Inflammatory macrophage treated with lipopolysaccharide for 1 hour (primary cell): Measurements from ENCODE around the gene CPNE4.
A peak's percentile ranks its signal among the peaks of the same experiment; 100 is the strongest.
"Not testable (repeated sequence)": the region's sequence is repeated elsewhere in the genome, so short reads cannot be mapped to it uniquely, and the experiment has no call there.

Experiments used
- DNase-seq, 2 donors: peaks; one replicate each; pipeline ENCODE4 v3.0.0-alpha.2; 2020 to 2022

The CPNE4 gene

DNA sequence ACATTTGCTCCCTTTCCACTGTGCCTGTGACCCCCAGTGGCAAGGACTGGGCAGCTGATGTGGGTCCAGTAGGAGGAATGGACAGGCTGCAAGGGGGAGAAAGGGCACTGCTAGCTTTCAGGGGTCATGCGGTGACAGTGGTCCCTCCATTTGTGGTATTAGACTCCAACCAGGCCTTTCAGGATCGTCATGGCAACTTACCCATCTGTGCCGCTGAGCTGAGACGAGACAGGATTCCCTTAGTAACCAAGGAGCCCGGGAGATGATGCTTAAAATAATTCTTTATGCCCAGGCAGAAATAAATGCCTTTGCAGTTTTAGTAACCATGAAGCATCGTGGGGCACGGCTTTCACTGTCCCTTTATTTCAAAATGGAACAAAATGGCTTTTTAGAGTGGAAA is 516.1 kb downstream of the CPNE4 start:
- no peak for DNase-seq

GRCh38 chr3:131505421-131505820 is 529.4 kb downstream of the CPNE4 start:
- DNase-seq = peak in 1 of 2 donors; percentile 13

DNA sequence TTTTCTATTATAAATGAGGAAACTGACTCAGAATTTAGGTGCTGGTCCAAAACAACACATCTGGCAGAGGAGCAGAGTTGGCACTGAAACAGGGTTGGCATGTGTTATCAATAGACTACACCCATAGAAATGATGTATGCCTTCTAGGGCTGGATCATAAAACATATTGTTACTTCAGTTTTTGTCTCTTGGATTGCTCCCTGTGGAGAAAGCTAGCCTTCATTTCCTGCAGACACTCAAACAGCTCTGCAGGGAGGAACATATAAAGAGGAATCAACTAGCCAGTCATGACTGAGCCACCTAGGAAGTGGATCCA is 531.5 kb downstream of the CPNE4 start:
- no peak for DNase-seq

- peak; percentile 89 to 95 for DNase-seq
These were observed 532.1 kb downstream of the CPNE4 start, which contains the start of gene MRPL3 for GRCh38 chr3:131502530-131503319. TSS of gene MRPL3 (minus strand) at chr3:131502971. CDS start at chr3:131502821, 150 bp downstream.

DNA sequence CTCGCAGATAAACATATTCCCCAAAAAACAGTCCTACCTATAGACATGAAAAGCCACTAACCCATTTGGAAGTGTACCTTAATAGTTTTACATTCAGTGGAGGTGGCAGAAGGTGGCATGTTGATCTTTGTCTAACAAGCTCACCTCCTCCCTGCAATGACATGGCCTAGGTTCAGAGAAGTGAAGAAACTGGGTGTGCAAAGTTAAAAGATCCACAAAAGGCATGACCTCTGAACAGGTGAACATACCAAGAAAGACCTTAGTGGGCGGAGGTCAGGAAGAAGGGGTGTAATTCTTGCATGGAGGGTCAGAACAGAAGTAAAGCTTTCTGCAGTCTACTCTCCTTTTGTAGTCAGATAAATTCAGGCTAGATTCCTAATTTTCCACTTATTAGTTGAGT is 532.9 kb downstream of the CPNE4 start:
- DNase-seq = no peak

GRCh38 chr3:131494706-131495105 is 540.1 kb downstream of the CPNE4 start:
- no peak for DNase-seq

DNA sequence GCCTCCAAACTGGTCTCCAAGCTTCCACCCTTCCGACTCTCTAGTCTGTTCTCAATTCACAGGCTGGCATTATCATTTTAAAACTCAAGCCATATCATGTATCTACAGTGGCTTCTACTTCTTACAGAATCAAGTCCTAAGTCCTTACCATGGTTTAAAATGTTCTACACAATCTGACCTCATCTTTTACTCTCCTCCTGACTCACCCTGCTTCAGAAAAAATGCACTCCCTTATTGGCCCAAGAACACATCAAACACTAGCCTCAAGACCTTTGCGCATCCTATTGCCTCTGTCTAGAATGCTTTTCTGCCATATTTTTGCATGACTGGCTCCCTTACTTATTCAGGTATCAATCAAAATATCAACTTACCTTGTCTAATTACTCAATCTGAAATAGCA is 543.0 kb downstream of the CPNE4 start:
- DNase-seq = no peak

- no peak for DNase-seq
These were observed 543.7 kb downstream of the CPNE4 start for GRCh38 chr3:131491084-131491483.

GRCh38 chr3:131486545-131486944 is 548.3 kb downstream of the CPNE4 start:
- DNase-seq = not testable (repeated sequence)

DNA sequence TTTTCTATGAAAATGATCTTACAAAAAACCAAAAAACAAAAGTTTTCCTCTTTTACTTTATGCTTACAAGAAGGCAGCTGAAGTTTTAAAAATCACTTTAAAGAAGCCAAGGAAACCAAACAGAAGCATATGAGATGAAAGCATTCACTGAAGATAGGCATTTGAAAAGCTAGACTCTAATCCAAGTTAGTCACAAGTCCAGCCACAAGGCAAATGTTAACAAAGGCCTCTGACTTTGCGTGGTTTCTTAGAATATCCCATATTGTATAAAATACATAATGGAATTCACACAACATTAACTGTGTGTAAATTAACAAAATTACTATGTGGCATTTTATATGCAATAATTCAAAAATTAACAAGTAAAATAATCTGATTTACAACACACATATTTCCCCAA is 549.7 kb downstream of the CPNE4 start:
- DNase-seq = no peak

DNA sequence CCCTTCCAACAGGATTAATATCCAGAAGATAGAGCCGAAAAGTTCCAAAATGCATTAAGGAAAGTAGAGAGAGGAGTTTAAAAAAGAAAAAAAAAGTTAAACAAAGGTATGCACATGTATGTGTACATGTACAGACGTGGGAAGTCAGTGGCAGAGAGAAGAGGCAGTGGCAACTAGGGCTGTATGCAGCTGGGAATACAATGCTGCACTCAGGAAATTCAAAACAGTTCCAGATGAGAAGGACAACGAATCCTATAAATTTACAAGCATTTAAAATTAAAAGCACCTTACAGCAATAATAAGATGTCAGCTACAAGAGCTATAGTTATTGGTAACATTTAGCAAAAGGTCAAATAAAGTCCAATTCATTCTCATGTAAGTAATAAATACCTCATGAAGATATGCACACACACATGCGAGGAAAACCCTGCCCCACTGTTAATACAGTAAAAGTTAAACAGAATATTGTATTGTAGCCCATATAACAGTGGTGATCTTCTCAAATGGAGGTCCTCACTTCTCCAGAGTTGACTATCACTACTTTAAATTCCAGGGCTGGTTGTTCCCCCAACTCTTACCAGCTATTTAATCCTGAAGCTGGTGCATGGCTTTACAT is 550.2 kb downstream of the CPNE4 start:
- no peak for DNase-seq
